A549 (cell line): ENCODE results near the gene PHACTR2. TPM values are rescaled to one million over a fixed set of nuclear protein-coding genes. Genes with fewer than 3 reads are reported as not detected.
"Not testable (repeated sequence)": the region's sequence is repeated elsewhere in the genome, so short reads cannot be mapped to it uniquely, and the experiment has no call there.

Experiments
- ATAC-seq, 2 experiments: fragments of 200-7000 bp in 1 of 2; fragments of >200 bp in 1 of 2; cut with Nextera tagmentation in 1 of 2; cut with Tn5 transposase in 1 of 2; 3 replicates each; pipeline versions ENCODE4 v1.8.0 to v1.9.1; 2018 to 2020; ENCODE audit warnings: mild to moderate bottlenecking in 1 of 2, moderate library complexity in 1 of 2
- CTCF ChIA-PET: fragments of 300-600 bp; sonication (Branson Sonifier 250); formaldehyde crosslinking; extraction: SDS; loops from one replicate; lab custom pipeline; 2021; ENCODE audit warnings: antibody characterized with exemption, inconsistent platforms; lab: Yijun Ruan, JAX
- POLR2A ChIA-PET: fragments of 350-600 bp; formaldehyde crosslinking; extraction: SDS; loops from one replicate; lab custom pipeline; 2021; ENCODE audit warnings: antibody characterized with exemption, inconsistent platforms; lab: Yijun Ruan, JAX
- DNase-seq, 2 experiments: peaks; one replicate each; pipeline versions ENCODE4 v3.0.0 to v3.0.0-alpha.2; 2011 to 2016; ENCODE audit warnings: low read depth in 1 of 2, low spot score in 1 of 2
- FAIRE-seq: peaks from 2 replicates; lab custom pipeline; 2011; peaks lifted over from hg19 to GRCh38; lab: Jason Lieb, UNC
- H3K27ac ChIP-seq, 2 experiments: fragments of >200 bp; sonication (Bioruptor Twin); formaldehyde crosslinking; 3 replicates each; pipeline ENCODE4 v1.5.1; 2016 to 2017
- H3K4me1 ChIP-seq: fragments of >200 bp; sonication (Bioruptor Twin); formaldehyde crosslinking; 3 replicates; pipeline ENCODE4 v1.6.1; 2016
- H3K4me2 ChIP-seq: fragments of >200 bp; sonication (Bioruptor Twin); formaldehyde crosslinking; 3 replicates; pipeline ENCODE4 v1.6.1; 2016
- H3K4me3 ChIP-seq: fragments of >200 bp; sonication (Bioruptor Twin); formaldehyde crosslinking; 3 replicates; pipeline ENCODE4 v1.5.1; 2016
- H3K9me3 ChIP-seq: fragments of >200 bp; sonication (Bioruptor Twin); formaldehyde crosslinking; 3 replicates; pipeline ENCODE4 v1.6.1; 2016
- CBX2 ChIP-seq: fragments of 200-600 bp; sonication (generic); IDR thresholded peaks from 2 replicates; pipeline ENCODE4 v1.6.1; 2016; ENCODE audit warnings: low read depth, mild to moderate bottlenecking, borderline replicate concordance
- CHD2 ChIP-seq: fragments of 150-350 bp; IDR thresholded peaks from 2 replicates; pipeline ENCODE4 v1.6.1; 2014; ENCODE audit warnings: low read length; ENCODE audit not compliant: partially characterized antibody
- EHF ChIP-seq: fragments of 250-450 bp; sonication (Bioruptor Pico); IDR thresholded peaks from 2 replicates; pipeline ENCODE4 v1.5.0; 2020; ENCODE audit warnings: mild to moderate bottlenecking
- EP300 ChIP-seq, 2 experiments: fragments of >200 bp; sonication (Bioruptor Twin); formaldehyde crosslinking; IDR thresholded peaks; 2 replicates in 1 of 2; 3 replicates in 1 of 2; pipeline ENCODE4 v1.6.1; 2016 to 2017
- ESRRA ChIP-seq: fragments of 150-350 bp; IDR thresholded peaks from 2 replicates; pipeline ENCODE4 v1.6.1; 2014; ENCODE audit warnings: mild to moderate bottlenecking, low read length, borderline replicate concordance
- FOSL2 ChIP-seq, 2 experiments: fragments of 450-650 bp in 1 of 2; fragments of >200 bp in 1 of 2; sonication (Bioruptor Twin) in 1 of 2; formaldehyde crosslinking; IDR thresholded peaks; 2 replicates each; pipeline versions ENCODE4 v1.5.0 to v1.6.1; 2016 to 2020; ENCODE audit warnings: mild to moderate bottlenecking in 1 of 2, moderate library complexity in 1 of 2
- HDAC2 ChIP-seq: fragments of 200-600 bp; sonication (generic); IDR thresholded peaks from 2 replicates; pipeline ENCODE4 v1.6.1; 2016
- HES2 ChIP-seq: fragments of >200 bp; sonication (Bioruptor Twin); formaldehyde crosslinking; IDR thresholded peaks from 2 replicates; pipeline ENCODE4 v1.6.1; 2016
- HOXA7 ChIP-seq: fragments of 250-450 bp; sonication (Bioruptor Pico); IDR thresholded peaks from 2 replicates; pipeline ENCODE4 v1.5.0; 2020; ENCODE audit warnings: mild to moderate bottlenecking, moderate library complexity
- HOXB5 ChIP-seq: fragments of 250-450 bp; sonication (Bioruptor Pico); IDR thresholded peaks from 2 replicates; pipeline ENCODE4 v1.5.0; 2020; ENCODE audit warnings: mild to moderate bottlenecking, moderate library complexity
- JUNB ChIP-seq: fragments of >200 bp; sonication (Bioruptor Twin); formaldehyde crosslinking; IDR thresholded peaks from 2 replicates; pipeline ENCODE4 v1.6.1; 2016
- MAFK ChIP-seq: fragments of 450-650 bp; IDR thresholded peaks from 2 replicates; pipeline ENCODE4 v1.6.1; 2014; ENCODE audit not compliant: partially characterized antibody
- MAZ ChIP-seq: fragments of 150-350 bp; IDR thresholded peaks from 2 replicates; pipeline ENCODE4 v1.6.1; 2014; ENCODE audit warnings: antibody characterized with exemption, low read depth, low read length, borderline replicate concordance
- NPAS2 ChIP-seq: fragments of 250-450 bp; sonication (Bioruptor Pico); IDR thresholded peaks from 2 replicates; pipeline ENCODE4 v1.8.0; 2022; ENCODE audit warnings: mild to moderate bottlenecking, moderate library complexity, borderline replicate concordance
- PHF8 ChIP-seq: fragments of 200-600 bp; sonication (generic); IDR thresholded peaks from 2 replicates; pipeline ENCODE4 v1.6.1; 2016; ENCODE audit warnings: low read depth, mild to moderate bottlenecking, antibody characterized with exemption, moderate library complexity, borderline replicate concordance
- POLR2A ChIP-seq: IDR thresholded peaks from 2 replicates; pipeline ENCODE4 v1.6.1; 2012; ENCODE audit warnings: mild to moderate bottlenecking, low read length
- RCOR1 ChIP-seq: fragments of 150-350 bp; IDR thresholded peaks from 2 replicates; pipeline ENCODE4 v1.6.1; 2014; ENCODE audit warnings: antibody characterized with exemption, low read length, low read depth
- RFX5 ChIP-seq: fragments of 450-650 bp; IDR thresholded peaks from 2 replicates; pipeline ENCODE4 v1.7.1; 2014; ENCODE audit warnings: antibody characterized with exemption, mild to moderate bottlenecking, moderate library complexity
- RNF2 ChIP-seq: fragments of 200-600 bp; sonication (generic); IDR thresholded peaks from 2 replicates; pipeline ENCODE4 v1.6.1; 2016; ENCODE audit warnings: low read depth, mild to moderate bottlenecking, antibody characterized with exemption, moderate library complexity, borderline replicate concordance
- WGBS: methylation state at CpG from one replicate; pipeline ENCODE4 v1.1.6; 2017; ENCODE audit errors: missing lambda C conversion rate; 5-methylcytosine and 5-hydroxymethylcytosine counted together
- polyA plus RNA-seq, 4 experiments: library from polyadenylated mRNA; depleted of rRNA in 3 of 4; stranded (reverse); fragments of >200 nt; fragmentation: RNase III in 1 of 4; extraction: RNeasy Plus Mini Kit Qiagen cat#74134 plus additional on column Dnase treatment in 1 of 4; gene quantifications; 2 replicates in 3 of 4; 3 replicates in 1 of 4; pipeline ENCODE4 v1.2.3, GENCODE V29; 2011 to 2017
- TF ChIP-seq, protein P1 (sequence below): IDR thresholded peaks from 2 replicates; pipeline ENCODE4 v1.6.1; 2012
- TF ChIP-seq, protein P2 (sequence below): fragments of 200-600 bp; sonication (generic); IDR thresholded peaks from 2 replicates; pipeline ENCODE4 v1.6.1; 2016; ENCODE audit warnings: antibody characterized with exemption, mild to moderate bottlenecking, moderate library complexity
- TF ChIP-seq, protein P3 (sequence below): fragments of 250-450 bp; sonication (Bioruptor Pico); IDR thresholded peaks from 2 replicates; pipeline ENCODE4 v1.5.0; 2020; ENCODE audit warnings: low read depth, mild to moderate bottlenecking, moderate library complexity
- TF ChIP-seq, protein P4 (sequence below): fragments of >200 bp; sonication (Bioruptor Twin); formaldehyde crosslinking; IDR thresholded peaks from 3 replicates; pipeline ENCODE4 v1.6.1; 2016

PHACTR2 gene
- polyA plus RNA-seq, 2 of the 4 experiments (the other 2 are of a cell fraction): 2.5 to 10.4 TPM

DNA sequence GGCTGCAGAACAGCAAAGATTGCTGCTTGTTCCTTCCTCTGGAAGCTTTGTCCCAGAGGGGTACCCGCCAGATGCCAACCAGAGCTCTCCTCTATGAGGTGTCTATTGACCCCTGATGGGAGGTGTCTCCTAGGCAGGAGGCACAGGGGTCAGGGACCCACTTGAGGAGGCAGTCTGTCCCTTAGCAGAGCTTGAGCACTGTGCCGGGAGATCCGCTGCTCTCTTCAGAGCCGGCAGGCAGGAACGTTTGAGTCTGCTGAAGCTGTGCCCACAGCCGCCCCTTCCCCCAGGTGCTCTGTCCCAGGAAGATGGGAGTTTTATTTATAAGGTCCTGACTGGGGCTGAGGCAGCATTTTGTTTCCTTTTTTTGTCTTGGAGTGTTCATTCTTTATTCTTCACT is 179.0 kb downstream of the PHACTR2 start:
- FAIRE-seq, POLR2A ChIA-PET, H3K27ac ChIP-seq, CTCF ChIA-PET, ATAC-seq, H3K4me3 ChIP-seq, H3K4me1 ChIP-seq, H3K4me2 ChIP-seq, DNase-seq: not testable (repeated sequence)
- H3K9me3 ChIP-seq: peaks cover 17% of the 10 kb centered on the region; the same call in 2 of the 3 replicates
- 90% methylated on average over 5 of the region's 6 CpGs for WGBS

- DNase-seq (no peak), ATAC-seq (no peak), FAIRE-seq (no peak)
- ChIA-PET CTCF (no interaction called here), POLR2A (no interaction called here)
- Histone ChIP-seq H3K27ac (no peak overlapping the region), H3K9me3 (peaks cover 10% of the 10 kb centered on the region; the same call in 2 of the 3 replicates), H3K4me2 (no peak overlapping the region), H3K4me1 (no peaks in the 10 kb centered on the region), H3K4me3 (no peak overlapping the region)
- 95% methylated on average over 5 of the region's 5 CpGs for WGBS
- TF ChIP-seq, protein P1, sequence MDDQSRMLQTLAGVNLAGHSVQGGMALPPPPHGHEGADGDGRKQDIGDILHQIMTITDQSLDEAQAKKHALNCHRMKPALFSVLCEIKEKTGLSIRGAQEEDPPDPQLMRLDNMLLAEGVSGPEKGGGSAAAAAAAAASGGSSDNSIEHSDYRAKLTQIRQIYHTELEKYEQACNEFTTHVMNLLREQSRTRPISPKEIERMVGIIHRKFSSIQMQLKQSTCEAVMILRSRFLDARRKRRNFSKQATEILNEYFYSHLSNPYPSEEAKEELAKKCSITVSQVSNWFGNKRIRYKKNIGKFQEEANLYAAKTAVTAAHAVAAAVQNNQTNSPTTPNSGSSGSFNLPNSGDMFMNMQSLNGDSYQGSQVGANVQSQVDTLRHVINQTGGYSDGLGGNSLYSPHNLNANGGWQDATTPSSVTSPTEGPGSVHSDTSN: no peak
- no peak for TF ChIP-seq HOXA7 (CRISPR knock-in tag)
- TF ChIP-seq, protein P2, sequence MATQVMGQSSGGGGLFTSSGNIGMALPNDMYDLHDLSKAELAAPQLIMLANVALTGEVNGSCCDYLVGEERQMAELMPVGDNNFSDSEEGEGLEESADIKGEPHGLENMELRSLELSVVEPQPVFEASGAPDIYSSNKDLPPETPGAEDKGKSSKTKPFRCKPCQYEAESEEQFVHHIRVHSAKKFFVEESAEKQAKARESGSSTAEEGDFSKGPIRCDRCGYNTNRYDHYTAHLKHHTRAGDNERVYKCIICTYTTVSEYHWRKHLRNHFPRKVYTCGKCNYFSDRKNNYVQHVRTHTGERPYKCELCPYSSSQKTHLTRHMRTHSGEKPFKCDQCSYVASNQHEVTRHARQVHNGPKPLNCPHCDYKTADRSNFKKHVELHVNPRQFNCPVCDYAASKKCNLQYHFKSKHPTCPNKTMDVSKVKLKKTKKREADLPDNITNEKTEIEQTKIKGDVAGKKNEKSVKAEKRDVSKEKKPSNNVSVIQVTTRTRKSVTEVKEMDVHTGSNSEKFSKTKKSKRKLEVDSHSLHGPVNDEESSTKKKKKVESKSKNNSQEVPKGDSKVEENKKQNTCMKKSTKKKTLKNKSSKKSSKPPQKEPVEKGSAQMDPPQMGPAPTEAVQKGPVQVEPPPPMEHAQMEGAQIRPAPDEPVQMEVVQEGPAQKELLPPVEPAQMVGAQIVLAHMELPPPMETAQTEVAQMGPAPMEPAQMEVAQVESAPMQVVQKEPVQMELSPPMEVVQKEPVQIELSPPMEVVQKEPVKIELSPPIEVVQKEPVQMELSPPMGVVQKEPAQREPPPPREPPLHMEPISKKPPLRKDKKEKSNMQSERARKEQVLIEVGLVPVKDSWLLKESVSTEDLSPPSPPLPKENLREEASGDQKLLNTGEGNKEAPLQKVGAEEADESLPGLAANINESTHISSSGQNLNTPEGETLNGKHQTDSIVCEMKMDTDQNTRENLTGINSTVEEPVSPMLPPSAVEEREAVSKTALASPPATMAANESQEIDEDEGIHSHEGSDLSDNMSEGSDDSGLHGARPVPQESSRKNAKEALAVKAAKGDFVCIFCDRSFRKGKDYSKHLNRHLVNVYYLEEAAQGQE: no peak
- no peak for TF ChIP-seq EP300 (IDR thresholded peaks at IDR 0.05)
- no peak for TF ChIP-seq CBX2
- no peak for TF ChIP-seq RFX5
- no peak for TF ChIP-seq JUNB
- TF ChIP-seq EHF (CRISPR knock-in tag): no peak
- no peak for TF ChIP-seq ESRRA
- no peak for TF ChIP-seq CHD2
- TF ChIP-seq POLR2A: no peak
- TF ChIP-seq MAZ: no peak
- TF ChIP-seq, protein P3, sequence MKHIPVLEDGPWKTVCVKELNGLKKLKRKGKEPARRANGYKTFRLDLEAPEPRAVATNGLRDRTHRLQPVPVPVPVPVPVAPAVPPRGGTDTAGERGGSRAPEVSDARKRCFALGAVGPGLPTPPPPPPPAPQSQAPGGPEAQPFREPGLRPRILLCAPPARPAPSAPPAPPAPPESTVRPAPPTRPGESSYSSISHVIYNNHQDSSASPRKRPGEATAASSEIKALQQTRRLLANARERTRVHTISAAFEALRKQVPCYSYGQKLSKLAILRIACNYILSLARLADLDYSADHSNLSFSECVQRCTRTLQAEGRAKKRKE (CRISPR knock-in tag): no peak
- TF ChIP-seq FOSL2 (IDR thresholded peaks at IDR 0.05): no peak
- no peak for TF ChIP-seq FOSL2 (CRISPR knock-in tag; IDR thresholded peaks at IDR 0.05)
- TF ChIP-seq HES2: no peak
- no peak for TF ChIP-seq RCOR1
Observed at GRCh38 chr6:143857651-143858050, 179.9 kb downstream of the PHACTR2 start.

- POLR2A ChIA-PET: interaction anchor here (0.5 kb wide), 1 partner anchor 32 kb away, joined by 3 read pairs; no protein-coding TSS in a partner anchor
Observed at GRCh38 chr6:143859891-143860660, 182.3 kb downstream of the PHACTR2 start.

More at GRCh38 chr6:143859891-143860660, 182.3 kb downstream of the PHACTR2 start:
- 94% methylated on average over 3 of the region's 3 CpGs for WGBS
- DNase-seq: no peak
- no peak for FAIRE-seq
- H3K4me2 ChIP-seq: no peak overlapping the region
- CTCF ChIA-PET: no interaction called here
- H3K9me3 ChIP-seq: 0 out of 3 replicates have a peak, but pooled peaks cover 4% of the 10 kb centered on the region
- no peak overlapping the region for H3K27ac ChIP-seq
- no peak for ATAC-seq
- H3K4me1 ChIP-seq: no peaks in the 10 kb centered on the region
- TF ChIP-seq RNF2: no peak
- TF ChIP-seq HOXB5 (CRISPR knock-in tag): no peak
- TF ChIP-seq HES2: no peak
- TF ChIP-seq, protein P4, sequence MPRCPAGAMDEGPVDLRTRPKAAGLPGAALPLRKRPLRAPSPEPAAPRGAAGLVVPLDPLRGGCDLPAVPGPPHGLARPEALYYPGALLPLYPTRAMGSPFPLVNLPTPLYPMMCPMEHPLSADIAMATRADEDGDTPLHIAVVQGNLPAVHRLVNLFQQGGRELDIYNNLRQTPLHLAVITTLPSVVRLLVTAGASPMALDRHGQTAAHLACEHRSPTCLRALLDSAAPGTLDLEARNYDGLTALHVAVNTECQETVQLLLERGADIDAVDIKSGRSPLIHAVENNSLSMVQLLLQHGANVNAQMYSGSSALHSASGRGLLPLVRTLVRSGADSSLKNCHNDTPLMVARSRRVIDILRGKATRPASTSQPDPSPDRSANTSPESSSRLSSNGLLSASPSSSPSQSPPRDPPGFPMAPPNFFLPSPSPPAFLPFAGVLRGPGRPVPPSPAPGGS: no peak
- no peak for TF ChIP-seq ESRRA
- no peak for TF ChIP-seq NPAS2
- TF ChIP-seq, protein P1: no peak
- no peak for TF ChIP-seq HDAC2
- no peak for TF ChIP-seq EHF (CRISPR knock-in tag)
- TF ChIP-seq PHF8: no peak
- TF ChIP-seq MAFK: no peak
- no peak overlapping the region for H3K4me3 ChIP-seq
